Activated T-helper 1 cell treated with anti-CD3 and anti-CD28 coated beads, Interleukin-12 subunit alpha, Interleukin-12 subunit beta, Interleukin-2, Interleukin-4 antibody, amounts not matched to agents 30 ng/mL and 10 ng/mL and 1 ng/mL, durations not matched to agents 14 hours and 24 hours and 36 hours (primary cell): ENCODE measurements around the gene EFCAB10. TPM values are rescaled to one million over a fixed set of nuclear protein-coding genes. Genes with fewer than 3 reads are reported as not detected.
"Not testable (repeated sequence)": the region's sequence is repeated elsewhere in the genome, so short reads cannot be mapped to it uniquely, and the experiment has no call there.

Experiments used
- DNase-seq: peaks from one replicate; pipeline ENCODE4 v3.0.0; 2021; ENCODE audit warnings: low spot score
- H3K27ac Mint-ChIP-seq: one replicate; pipeline ENCODE4 v1.8.0; 2021; ENCODE audit warnings: mild to moderate bottlenecking, mixed read lengths
- H3K27me3 Mint-ChIP-seq: one replicate; pipeline ENCODE4 v1.8.0; 2022; ENCODE audit warnings: mild to moderate bottlenecking, moderate library complexity, mixed read lengths; ENCODE audit not compliant: insufficient read depth
- H3K36me3 Mint-ChIP-seq: one replicate; pipeline ENCODE4 v1.8.0; 2021; ENCODE audit warnings: low read depth, mixed read lengths
- H3K4me1 Mint-ChIP-seq: one replicate; pipeline ENCODE4 v1.8.0; 2021; ENCODE audit warnings: low read depth, mixed read lengths
- H3K4me3 Mint-ChIP-seq: one replicate; pipeline ENCODE4 v1.8.0; 2021; ENCODE audit warnings: mild to moderate bottlenecking, moderate library complexity, mixed read lengths
- H3K9me3 Mint-ChIP-seq: one replicate; pipeline ENCODE4 v1.8.0; 2021; ENCODE audit warnings: mixed read lengths
- intact Hi-C: fragments of 100-400 bp; cut with micrococcal nuclease; formaldehyde crosslinking; loops from one replicate; pipeline ENCODE4 v1.15.1; 2024
- total RNA-seq: library from RNA; stranded (reverse); gene quantifications from 2 replicates; pipeline ENCODE4 v1.2.3, GENCODE V29; 2022

Gene EFCAB10
- total RNA-seq, 1 donor from 2014 or later, result not detected

DNA sequence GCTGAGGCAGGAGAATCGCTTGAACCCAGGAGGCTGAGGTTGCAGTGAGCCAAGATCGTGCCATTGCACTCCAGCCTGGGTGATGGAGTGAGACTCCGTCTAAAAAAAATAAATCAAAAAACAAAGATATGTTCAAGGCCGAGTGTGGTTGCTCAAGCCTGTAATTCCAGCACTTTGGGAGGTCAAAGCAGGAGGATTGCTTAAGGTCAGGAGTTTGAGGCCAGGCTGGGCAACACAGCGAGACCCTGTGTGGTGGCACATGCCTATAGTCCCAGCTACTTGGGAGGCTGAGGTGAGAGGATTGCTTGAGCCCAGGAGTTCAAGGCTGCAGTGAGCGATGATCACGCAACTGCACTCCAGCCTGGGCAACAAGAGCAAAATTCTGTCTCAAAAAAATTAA lies 60.7 kb downstream of the EFCAB10 start:
- H3K4me1 Mint-ChIP-seq, result peaks cover 14% of the 10 kb centered on the region
- not testable (repeated sequence) for H3K9me3 Mint-ChIP-seq, DNase-seq, H3K36me3 Mint-ChIP-seq, H3K27me3 Mint-ChIP-seq, H3K27ac Mint-ChIP-seq
- intact Hi-C loops, result loop anchor here (5.0 kb wide), 1 partner anchor 157 kb away; no protein-coding TSS in a partner anchor
- peak overlapping the region; percentile 68 for H3K4me3 Mint-ChIP-seq

GRCh38 chr7:105519353-105519752 lies 61.9 kb downstream of the EFCAB10 start:
- peak overlapping the region; percentile 71 for H3K4me3 Mint-ChIP-seq
- no peaks in the 10 kb centered on the region for H3K27me3 Mint-ChIP-seq
- no peak overlapping the region for H3K27ac Mint-ChIP-seq
- peaks cover 14% of the 10 kb centered on the region for H3K4me1 Mint-ChIP-seq
- intact Hi-C loops, result no loop called here
- DNase-seq, result no peak
- no peaks in the 10 kb centered on the region for H3K9me3 Mint-ChIP-seq
- peaks cover 8% of the 10 kb centered on the region for H3K36me3 Mint-ChIP-seq

DNA sequence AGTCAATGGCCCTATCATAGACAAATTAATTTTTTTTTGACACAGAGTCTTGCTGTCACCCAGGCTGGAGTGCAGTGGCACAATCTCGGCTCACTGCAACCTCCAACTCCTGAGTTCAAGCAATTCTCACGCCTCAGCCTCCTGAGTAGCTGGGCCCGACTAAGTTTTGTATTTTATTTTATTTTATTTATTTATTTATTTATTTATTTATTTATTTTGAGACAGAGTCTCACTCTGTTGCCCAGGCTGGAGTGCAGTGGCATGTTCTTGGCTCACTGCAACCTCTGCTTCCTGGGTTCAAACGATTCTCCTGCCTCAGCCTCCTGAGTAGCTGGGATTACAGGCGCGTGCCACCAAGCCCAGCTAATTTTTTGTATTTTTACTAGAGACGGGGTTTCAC lies 65.7 kb downstream of the EFCAB10 start:
- H3K4me1 Mint-ChIP-seq, result peaks cover 19% of the 10 kb centered on the region
- H3K27ac Mint-ChIP-seq, intact Hi-C loops, H3K27me3 Mint-ChIP-seq, DNase-seq, H3K9me3 Mint-ChIP-seq, H3K4me3 Mint-ChIP-seq: not testable (repeated sequence)
- peaks cover 16% of the 10 kb centered on the region for H3K36me3 Mint-ChIP-seq

Other genes with a start within 250 kb of the EFCAB10 start
- gene SRPK2, start 192.6 kb downstream of the EFCAB10 start, total RNA-seq, result 56.4 and 58.3 TPM in 2 replicates
- gene PUS7, start 59.2 kb downstream of the EFCAB10 start, total RNA-seq, result 47.8 and 50.7 TPM in 2 replicates
- gene RINT1, start 49.3 kb downstream of the EFCAB10 start, total RNA-seq, result 21.9 and 32.5 TPM in 2 replicates